Nephron (organoid): Measurements from ENCODE around the gene SH2D3A.

ENCODE experiments used
- H3K27ac Mint-ChIP-seq, 3 experiments: 2 replicates each; pipeline ENCODE4 v1.8.0; 2020; ENCODE audit warnings: mixed read lengths in 3 of 3, mild to moderate bottlenecking in 2 of 3, moderate library complexity in 1 of 3
- H3K27me3 Mint-ChIP-seq: 2 replicates; pipeline ENCODE4 v1.8.0; 2021; ENCODE audit warnings: low read depth, mild to moderate bottlenecking, moderate library complexity, mixed read lengths
- H3K36me3 Mint-ChIP-seq: 2 replicates; pipeline ENCODE4 v1.8.0; 2020; ENCODE audit warnings: low read depth, mixed read lengths
- H3K4me1 Mint-ChIP-seq: 2 replicates; pipeline ENCODE4 v1.8.0; 2020; ENCODE audit warnings: mixed read lengths
- H3K4me3 Mint-ChIP-seq, 3 experiments: 2 replicates each; pipeline ENCODE4 v1.8.0; 2020; ENCODE audit warnings: mild to moderate bottlenecking in 3 of 3, mixed read lengths in 3 of 3, moderate library complexity in 2 of 3
- H3K9me3 Mint-ChIP-seq: 2 replicates; pipeline ENCODE4 v1.8.0; 2020; ENCODE audit warnings: mixed read lengths
- TF ChIP-seq, protein P1 (sequence below), 3 experiments: fragments of 200-600 bp; sonication (generic); IDR thresholded peaks; one replicate each; pipeline ENCODE4 v1.5.0; 2021; ENCODE audit warnings: antibody characterized with exemption in 3 of 3; ENCODE audit not compliant: unreplicated experiment in 3 of 3

SH2D3A gene

DNA sequence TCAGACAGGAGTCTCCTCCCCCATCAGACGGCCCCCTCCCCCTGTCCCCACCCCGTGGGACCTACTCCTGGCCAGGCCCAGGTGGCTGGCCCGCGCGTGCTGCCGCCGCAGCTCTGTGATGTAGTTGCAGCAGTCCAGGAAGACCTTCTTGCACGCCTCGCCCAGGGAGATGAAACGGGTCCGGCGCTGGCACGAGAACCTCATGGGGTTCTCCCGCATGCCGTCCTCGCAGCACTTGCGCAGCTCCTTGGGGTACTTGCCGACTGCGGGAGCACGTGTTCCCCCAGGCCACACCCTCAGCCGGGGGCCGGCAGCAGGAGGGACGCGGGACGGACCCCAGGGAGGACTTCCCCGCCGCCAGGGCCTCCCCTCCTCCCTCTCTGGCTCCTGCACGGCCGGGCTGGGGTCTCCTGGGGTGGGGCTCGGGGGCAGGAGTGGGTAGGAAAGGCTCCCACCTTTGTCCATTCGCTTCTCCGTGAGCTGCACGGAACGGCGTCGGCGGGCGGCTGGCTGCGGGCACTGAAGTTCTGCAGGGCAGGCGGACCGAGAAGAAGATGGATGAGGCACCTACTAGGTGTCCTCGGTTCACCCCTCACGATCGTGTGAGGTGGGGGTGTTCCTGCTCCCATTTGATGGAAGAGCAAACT lies 60.1 kb downstream of the SH2D3A start:
- H3K9me3 Mint-ChIP-seq: no peaks in the 10 kb centered on the region
- H3K4me3 Mint-ChIP-seq: no peak overlapping the region
- no peaks in the 10 kb centered on the region for H3K4me1 Mint-ChIP-seq

DNA sequence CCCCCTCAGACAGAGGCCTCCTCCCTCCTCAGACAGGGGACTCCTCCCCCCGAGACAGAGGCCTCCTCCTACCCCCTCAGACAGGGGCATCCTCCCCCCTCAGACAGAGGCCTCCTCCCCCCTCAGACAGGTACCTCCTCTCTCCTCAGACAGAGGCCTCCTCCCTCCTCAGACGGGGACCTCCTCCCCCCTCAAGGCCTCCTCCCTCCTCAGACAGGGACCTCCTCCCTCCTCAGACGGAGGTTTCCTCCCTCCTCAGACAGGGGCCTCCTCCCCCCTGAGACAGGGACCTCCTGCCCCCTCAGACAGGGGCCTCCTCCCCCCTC lies 60.6 kb downstream of the SH2D3A start:
- TF ChIP-seq, protein P1, sequence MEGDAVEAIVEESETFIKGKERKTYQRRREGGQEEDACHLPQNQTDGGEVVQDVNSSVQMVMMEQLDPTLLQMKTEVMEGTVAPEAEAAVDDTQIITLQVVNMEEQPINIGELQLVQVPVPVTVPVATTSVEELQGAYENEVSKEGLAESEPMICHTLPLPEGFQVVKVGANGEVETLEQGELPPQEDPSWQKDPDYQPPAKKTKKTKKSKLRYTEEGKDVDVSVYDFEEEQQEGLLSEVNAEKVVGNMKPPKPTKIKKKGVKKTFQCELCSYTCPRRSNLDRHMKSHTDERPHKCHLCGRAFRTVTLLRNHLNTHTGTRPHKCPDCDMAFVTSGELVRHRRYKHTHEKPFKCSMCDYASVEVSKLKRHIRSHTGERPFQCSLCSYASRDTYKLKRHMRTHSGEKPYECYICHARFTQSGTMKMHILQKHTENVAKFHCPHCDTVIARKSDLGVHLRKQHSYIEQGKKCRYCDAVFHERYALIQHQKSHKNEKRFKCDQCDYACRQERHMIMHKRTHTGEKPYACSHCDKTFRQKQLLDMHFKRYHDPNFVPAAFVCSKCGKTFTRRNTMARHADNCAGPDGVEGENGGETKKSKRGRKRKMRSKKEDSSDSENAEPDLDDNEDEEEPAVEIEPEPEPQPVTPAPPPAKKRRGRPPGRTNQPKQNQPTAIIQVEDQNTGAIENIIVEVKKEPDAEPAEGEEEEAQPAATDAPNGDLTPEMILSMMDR (IDR thresholded peaks at IDR 0.05; ENCODE audit: unreplicated experiment in 3 of 3): no peak
- peaks cover 48% of the 10 kb centered on the region for H3K27me3 Mint-ChIP-seq
- no peak overlapping the region for H3K4me3 Mint-ChIP-seq
- no peaks in the 10 kb centered on the region for H3K9me3 Mint-ChIP-seq
- H3K36me3 Mint-ChIP-seq: no peaks in the 10 kb centered on the region
- H3K27ac Mint-ChIP-seq: no peak overlapping the region
- no peaks in the 10 kb centered on the region for H3K4me1 Mint-ChIP-seq

More for the DNA sequence above, 60.1 kb downstream of the SH2D3A start:
- H3K27ac Mint-ChIP-seq: no peak overlapping the region
- H3K36me3 Mint-ChIP-seq: no peaks in the 10 kb centered on the region
- peaks cover 53% of the 10 kb centered on the region for H3K27me3 Mint-ChIP-seq
- TF ChIP-seq, protein P1 (IDR thresholded peaks at IDR 0.05; ENCODE audit: unreplicated experiment in 3 of 3): no peak

DNA sequence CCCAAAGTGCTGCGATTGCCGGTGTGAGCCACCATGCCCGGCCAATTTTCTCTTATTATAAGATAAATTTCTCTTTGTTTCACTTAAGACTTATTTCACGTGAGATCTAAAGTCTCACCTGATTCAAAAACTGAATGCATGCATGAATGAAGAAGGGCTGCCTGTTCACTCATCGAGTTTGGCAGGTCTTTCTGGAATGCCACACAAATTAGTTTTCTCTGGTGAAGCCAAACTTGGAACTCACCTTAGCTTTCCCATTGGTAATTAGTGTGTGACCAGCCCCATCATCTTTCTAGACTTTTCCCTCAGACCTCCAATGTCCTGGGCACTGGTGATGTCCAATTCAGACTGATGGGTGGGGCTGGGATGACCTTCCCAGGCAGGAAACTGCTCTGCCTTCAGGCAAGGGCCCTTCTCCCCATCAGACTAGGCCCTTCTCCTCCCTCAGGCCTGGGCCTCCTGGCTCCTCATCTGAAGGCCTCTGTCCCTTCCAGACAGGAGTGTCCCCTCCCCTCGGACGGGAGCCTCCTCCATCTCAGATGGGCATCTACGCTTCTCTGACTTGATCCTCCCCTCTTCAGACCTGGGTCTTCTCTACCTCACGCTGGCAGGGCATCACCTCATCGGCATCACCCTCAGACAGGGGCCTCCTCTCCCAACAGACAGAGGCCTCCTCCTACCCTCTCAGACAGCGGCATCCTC lies 61.2 kb downstream of the SH2D3A start:
- Mint-ChIP-seq H3K27ac (no peak overlapping the region), H3K27me3 (peaks cover 43% of the 10 kb centered on the region), H3K4me1 (no peaks in the 10 kb centered on the region), H3K36me3 (no peaks in the 10 kb centered on the region), H3K9me3 (no peaks in the 10 kb centered on the region), H3K4me3 (no peak overlapping the region)
- TF ChIP-seq, protein P1 (IDR thresholded peaks at IDR 0.05; ENCODE audit: unreplicated experiment in 3 of 3): no peak
